Activated T-helper 17 cell treated with anti-CD3 and anti-CD28 coated beads, Interleukin-2, amount 50 U/mL, for 72 hours (primary cell): ENCODE data around the gene CENPB. TPM values are rescaled to one million over a fixed set of nuclear protein-coding genes. Genes with fewer than 3 reads are reported as not detected.
A peak's percentile ranks its signal among the peaks of the same experiment; 100 is the strongest.

Source experiments
- ATAC-seq: fragments of 150-1000 bp; cut with Tn5 transposase; replicated peaks from 2 replicates; pipeline ENCODE4 v1.10.0; 2021; ENCODE audit warnings: mild to moderate bottlenecking, moderate library complexity
- H3K27ac Mint-ChIP-seq: one replicate; pipeline ENCODE4 v1.8.0; 2022; ENCODE audit warnings: mixed read lengths
- H3K27me3 Mint-ChIP-seq: one replicate; pipeline ENCODE4 v1.8.0; 2022; ENCODE audit warnings: mixed read lengths
- H3K36me3 Mint-ChIP-seq: one replicate; pipeline ENCODE4 v1.8.0; 2022; ENCODE audit warnings: low read depth, mild to moderate bottlenecking, mixed read lengths
- H3K4me1 Mint-ChIP-seq: one replicate; pipeline ENCODE4 v1.8.0; 2022; ENCODE audit warnings: mixed read lengths
- H3K4me3 Mint-ChIP-seq: one replicate; pipeline ENCODE4 v1.8.0; 2022; ENCODE audit warnings: mild to moderate bottlenecking, mixed read lengths
- H3K9me3 Mint-ChIP-seq: one replicate; pipeline ENCODE4 v1.8.0; 2022; ENCODE audit warnings: mixed read lengths
- total RNA-seq, 2 donors: library from RNA; stranded (reverse); gene quantifications; one replicate each; pipeline ENCODE4 v1.2.3, GENCODE V29; 2022

CENPB gene
- total RNA-seq, 2 donors from 2014 or later = 42.3 to 82.1 TPM

GRCh38 chr20:3745686-3746173 lies 40.8 kb downstream of the CENPB start:
- Mint-ChIP-seq H3K4me1 (no peaks in the 10 kb centered on the region), H3K27ac (no peak overlapping the region), H3K27me3 (no peaks in the 10 kb centered on the region), H3K9me3 (no peaks in the 10 kb centered on the region), H3K4me3 (no peak overlapping the region), H3K36me3 (no peaks in the 10 kb centered on the region)
- ATAC-seq = no peak

- no peak overlapping the region for H3K27ac Mint-ChIP-seq
- no peaks in the 10 kb centered on the region for H3K36me3 Mint-ChIP-seq
- no peaks in the 10 kb centered on the region for H3K4me1 Mint-ChIP-seq
- H3K9me3 Mint-ChIP-seq = no peaks in the 10 kb centered on the region
- peak; percentile 62 for ATAC-seq
- no peaks in the 10 kb centered on the region for H3K27me3 Mint-ChIP-seq
- H3K4me3 Mint-ChIP-seq = peak overlapping the region; percentile 43
Observed at GRCh38 chr20:3744806-3745685, 41.5 kb downstream of the CENPB start.

GRCh38 chr20:3744037-3744436 lies 42.5 kb downstream of the CENPB start:
- Mint-ChIP-seq H3K27ac (no peak overlapping the region), H3K4me1 (no peaks in the 10 kb centered on the region), H3K4me3 (no peak overlapping the region), H3K36me3 (no peaks in the 10 kb centered on the region), H3K9me3 (no peaks in the 10 kb centered on the region), H3K27me3 (no peaks in the 10 kb centered on the region)
- no peak for ATAC-seq

- no peaks in the 10 kb centered on the region for H3K36me3 Mint-ChIP-seq
- H3K27me3 Mint-ChIP-seq = no peaks in the 10 kb centered on the region
- H3K27ac Mint-ChIP-seq = no peak overlapping the region
- no peaks in the 10 kb centered on the region for H3K4me1 Mint-ChIP-seq
- H3K9me3 Mint-ChIP-seq = no peaks in the 10 kb centered on the region
- H3K4me3 Mint-ChIP-seq = no peak overlapping the region
- no peak for ATAC-seq
Observed at GRCh38 chr20:3743251-3743650, 43.3 kb downstream of the CENPB start.

GRCh38 chr20:3741836-3742458 lies 44.6 kb downstream of the CENPB start:
- Mint-ChIP-seq H3K27ac (no peak overlapping the region), H3K4me3 (no peak overlapping the region), H3K9me3 (no peaks in the 10 kb centered on the region), H3K36me3 (no peaks in the 10 kb centered on the region), H3K27me3 (no peaks in the 10 kb centered on the region), H3K4me1 (no peaks in the 10 kb centered on the region)
- no peak for ATAC-seq

GRCh38 chr20:3740615-3741301 lies 45.8 kb downstream of the CENPB start:
- no peaks in the 10 kb centered on the region for H3K27me3 Mint-ChIP-seq

GRCh38 chr20:3739926-3740451 lies 46.6 kb downstream of the CENPB start:
- Mint-ChIP-seq H3K27ac (no peak overlapping the region), H3K36me3 (no peaks in the 10 kb centered on the region), H3K9me3 (no peaks in the 10 kb centered on the region), H3K27me3 (no peaks in the 10 kb centered on the region), H3K4me3 (no peak overlapping the region), H3K4me1 (no peaks in the 10 kb centered on the region)
- no peak for ATAC-seq

More at GRCh38 chr20:3740615-3741301, 45.8 kb downstream of the CENPB start:
- ATAC-seq = no peak
- H3K4me3 Mint-ChIP-seq = no peak overlapping the region
- H3K4me1 Mint-ChIP-seq = no peaks in the 10 kb centered on the region
- no peaks in the 10 kb centered on the region for H3K36me3 Mint-ChIP-seq
- no peaks in the 10 kb centered on the region for H3K9me3 Mint-ChIP-seq
- no peak overlapping the region for H3K27ac Mint-ChIP-seq

- Mint-ChIP-seq H3K36me3 (no peaks in the 10 kb centered on the region), H3K27ac (no peak overlapping the region), H3K4me3 (no peak overlapping the region), H3K4me1 (no peaks in the 10 kb centered on the region), H3K9me3 (no peaks in the 10 kb centered on the region), H3K27me3 (no peaks in the 10 kb centered on the region)
- ATAC-seq = no peak
Observed at GRCh38 chr20:3739054-3739925, 47.2 kb downstream of the CENPB start.

- H3K36me3 Mint-ChIP-seq = no peaks in the 10 kb centered on the region
- peaks cover 4% of the 10 kb centered on the region for H3K27me3 Mint-ChIP-seq
- no peaks in the 10 kb centered on the region for H3K9me3 Mint-ChIP-seq
- H3K4me1 Mint-ChIP-seq = no peaks in the 10 kb centered on the region
- H3K4me3 Mint-ChIP-seq = no peak overlapping the region
- no peak for ATAC-seq
- no peak overlapping the region for H3K27ac Mint-ChIP-seq
Observed at GRCh38 chr20:3738111-3739053, 48.2 kb downstream of the CENPB start.

- Mint-ChIP-seq H3K36me3 (no peaks in the 10 kb centered on the region), H3K27me3 (peaks cover 13% of the 10 kb centered on the region), H3K4me3 (no peak overlapping the region), H3K27ac (no peak overlapping the region), H3K4me1 (no peaks in the 10 kb centered on the region), H3K9me3 (no peaks in the 10 kb centered on the region)
- ATAC-seq = no peak
Observed at GRCh38 chr20:3735768-3736167, 50.8 kb downstream of the CENPB start.

GRCh38 chr20:3734111-3734843 lies 52.3 kb downstream of the CENPB start:
- H3K36me3 Mint-ChIP-seq = no peaks in the 10 kb centered on the region
- no peak overlapping the region for H3K4me3 Mint-ChIP-seq
- no peaks in the 10 kb centered on the region for H3K9me3 Mint-ChIP-seq
- peaks cover 20% of the 10 kb centered on the region for H3K27me3 Mint-ChIP-seq
- no peaks in the 10 kb centered on the region for H3K4me1 Mint-ChIP-seq
- ATAC-seq = no peak
- no peak overlapping the region for H3K27ac Mint-ChIP-seq
